GM23338 (cell line): ENCODE data around the gene CHD1. TPM values are rescaled to one million over a fixed set of nuclear protein-coding genes. Genes with fewer than 3 reads are reported as not detected.

Source experiments
- ATAC-seq: fragments of 200-7000 bp; cut with Tn5 transposase; 3 replicates; pipeline ENCODE4 v1.9.1; 2020
- DNase-seq: peaks from one replicate; pipeline ENCODE4 v3.0.0-alpha.2; 2015; ENCODE audit warnings: low spot score
- H2AFZ ChIP-seq: fragments of 200-600 bp; sonication (generic); 2 replicates; pipeline ENCODE4 v1.8.0; 2016; ENCODE audit warnings: antibody characterized with exemption, mild to moderate bottlenecking, moderate library complexity
- H3F3A ChIP-seq: fragments of 200-600 bp; sonication (generic); replicated peaks from 2 replicates; pipeline ENCODE4 v1.8.0; 2017; ENCODE audit warnings: antibody characterized with exemption, mixed run types, low read depth
- H3K27ac ChIP-seq: fragments of 200-600 bp; sonication (generic); 2 replicates; pipeline ENCODE4 v1.6.1; 2016; ENCODE audit warnings: low read depth
- H3K27me3 ChIP-seq: fragments of 200-600 bp; sonication (generic); 2 replicates; pipeline ENCODE4 v1.8.0; 2016; ENCODE audit warnings: mild to moderate bottlenecking, mixed run types, moderate library complexity; ENCODE audit not compliant: insufficient read depth
- H3K36me3 ChIP-seq: fragments of 200-600 bp; sonication (generic); 2 replicates; pipeline ENCODE4 v1.8.0; 2016; ENCODE audit warnings: mild to moderate bottlenecking; ENCODE audit not compliant: insufficient read depth
- H3K4me1 ChIP-seq: fragments of 200-600 bp; sonication (generic); 2 replicates; pipeline ENCODE4 v1.8.0; 2016; ENCODE audit warnings: mild to moderate bottlenecking, moderate library complexity; ENCODE audit not compliant: insufficient read depth
- H3K4me2 ChIP-seq: fragments of 200-600 bp; sonication (generic); 2 replicates; pipeline ENCODE4 v1.7.1; 2017; ENCODE audit warnings: mixed run types
- H3K4me3 ChIP-seq: fragments of 200-600 bp; sonication (generic); 2 replicates; pipeline ENCODE4 v1.6.1; 2016; ENCODE audit warnings: mixed run types
- H3K79me2 ChIP-seq: fragments of 200-600 bp; sonication (generic); replicated peaks from 2 replicates; pipeline ENCODE4 v1.8.0; 2017; ENCODE audit warnings: mild to moderate bottlenecking; ENCODE audit not compliant: insufficient read depth
- H3K9me2 ChIP-seq: fragments of 200-600 bp; sonication (generic); 2 replicates; pipeline ENCODE4 v1.8.0; 2017; ENCODE audit not compliant: insufficient read depth
- H4K20me1 ChIP-seq: fragments of 200-600 bp; sonication (generic); replicated peaks from 2 replicates; pipeline ENCODE4 v1.8.0; 2017; ENCODE audit warnings: mild to moderate bottlenecking; ENCODE audit not compliant: insufficient read depth
- H3K27ac Mint-ChIP-seq: 2 replicates; pipeline ENCODE4 v1.8.0; 2020; ENCODE audit warnings: inconsistent platforms, mild to moderate bottlenecking, moderate library complexity, mixed read lengths
- H3K27me3 Mint-ChIP-seq: 3 replicates; pipeline ENCODE4 v1.8.0; 2022; ENCODE audit warnings: low read depth, mild to moderate bottlenecking, moderate library complexity, mixed read lengths, inconsistent platforms; ENCODE audit not compliant: insufficient read depth, poor library complexity
- H3K36me3 Mint-ChIP-seq: 3 replicates; pipeline ENCODE4 v1.8.0; 2021; ENCODE audit warnings: low read depth, mild to moderate bottlenecking, inconsistent platforms, moderate library complexity, mixed read lengths
- H3K4me1 Mint-ChIP-seq: 3 replicates; pipeline ENCODE4 v1.8.0; 2020; ENCODE audit warnings: mild to moderate bottlenecking, inconsistent platforms, mixed read lengths
- H3K4me3 Mint-ChIP-seq: 3 replicates; pipeline ENCODE4 v1.8.0; 2021; ENCODE audit warnings: moderate library complexity, mild to moderate bottlenecking, inconsistent platforms, mixed read lengths
- H3K9me3 Mint-ChIP-seq: 3 replicates; pipeline ENCODE4 v1.8.0; 2020; ENCODE audit warnings: moderate library complexity, mild to moderate bottlenecking, inconsistent platforms, mixed read lengths
- CREB1 ChIP-seq: fragments of 250-450 bp; sonication (Bioruptor Pico); IDR thresholded peaks from 2 replicates; pipeline ENCODE4 v1.5.0; 2020; ENCODE audit warnings: low read depth, mild to moderate bottlenecking, moderate library complexity
- ETS1 ChIP-seq: IDR thresholded peaks from 2 replicates; pipeline ENCODE4 v1.6.1; 2016; ENCODE audit warnings: antibody characterized with exemption
- JUNB ChIP-seq: IDR thresholded peaks from one replicate; pipeline ENCODE4 v1.6.1; 2016; ENCODE audit warnings: antibody characterized with exemption; ENCODE audit not compliant: unreplicated experiment
- NANOG ChIP-seq: IDR thresholded peaks from 2 replicates; pipeline ENCODE4 v1.6.1; 2016; ENCODE audit warnings: antibody characterized with exemption, borderline replicate concordance
- POLR2AphosphoS5 ChIP-seq: IDR thresholded peaks from 2 replicates; pipeline ENCODE4 v1.6.1; 2016; ENCODE audit warnings: antibody characterized with exemption, low read depth
- STAT1 ChIP-seq: IDR thresholded peaks from one replicate; pipeline ENCODE4 v1.6.1; 2016; ENCODE audit warnings: antibody characterized with exemption; ENCODE audit not compliant: unreplicated experiment
- ZNF114 ChIP-seq: fragments of 250-450 bp; sonication (Bioruptor Pico); IDR thresholded peaks from 2 replicates; pipeline ENCODE4 v1.5.0; 2020; ENCODE audit warnings: mild to moderate bottlenecking, moderate library complexity
- ZNF331 ChIP-seq: fragments of 250-450 bp; sonication (Bioruptor Pico); IDR thresholded peaks from 2 replicates; pipeline ENCODE4 v1.5.0; 2020; ENCODE audit warnings: low read depth, mild to moderate bottlenecking, moderate library complexity
- polyA plus RNA-seq: library from polyadenylated mRNA; unstranded; fragments of >200 nt; fragmentation: Nextera tagmentation; extraction: Ambion mirVana; gene quantifications from 2 replicates; pipeline ENCODE4 v1.2.1, GENCODE V29; 2016
- total RNA-seq: library from RNA; depleted of rRNA; stranded (reverse); fragments of >200 nt; shearing (Covaris generic); gene quantifications from 2 replicates; pipeline ENCODE4 v1.2.3, GENCODE V29; 2014
- TF ChIP-seq, protein P1 (sequence below), 2 experiments: fragments of 200-600 bp in 1 of 2; sonication (generic) in 1 of 2; conservative IDR thresholded peaks; 2 replicates each; pipeline versions ENCODE4 v1.5.1 to v1.6.1; 2016 to 2017; ENCODE audit warnings: antibody characterized with exemption in 2 of 2, low read depth in 2 of 2, mild to moderate bottlenecking in 2 of 2, moderate library complexity in 1 of 2
- TF ChIP-seq, protein P2 (sequence below): IDR thresholded peaks from one replicate; pipeline ENCODE4 v1.6.1; 2018; ENCODE audit warnings: antibody characterized with exemption; ENCODE audit not compliant: unreplicated experiment

CHD1 gene
- total and polyA plus RNA-seq, 2 experiments from 2014 or later = 36.4 to 75.6 TPM

DNA sequence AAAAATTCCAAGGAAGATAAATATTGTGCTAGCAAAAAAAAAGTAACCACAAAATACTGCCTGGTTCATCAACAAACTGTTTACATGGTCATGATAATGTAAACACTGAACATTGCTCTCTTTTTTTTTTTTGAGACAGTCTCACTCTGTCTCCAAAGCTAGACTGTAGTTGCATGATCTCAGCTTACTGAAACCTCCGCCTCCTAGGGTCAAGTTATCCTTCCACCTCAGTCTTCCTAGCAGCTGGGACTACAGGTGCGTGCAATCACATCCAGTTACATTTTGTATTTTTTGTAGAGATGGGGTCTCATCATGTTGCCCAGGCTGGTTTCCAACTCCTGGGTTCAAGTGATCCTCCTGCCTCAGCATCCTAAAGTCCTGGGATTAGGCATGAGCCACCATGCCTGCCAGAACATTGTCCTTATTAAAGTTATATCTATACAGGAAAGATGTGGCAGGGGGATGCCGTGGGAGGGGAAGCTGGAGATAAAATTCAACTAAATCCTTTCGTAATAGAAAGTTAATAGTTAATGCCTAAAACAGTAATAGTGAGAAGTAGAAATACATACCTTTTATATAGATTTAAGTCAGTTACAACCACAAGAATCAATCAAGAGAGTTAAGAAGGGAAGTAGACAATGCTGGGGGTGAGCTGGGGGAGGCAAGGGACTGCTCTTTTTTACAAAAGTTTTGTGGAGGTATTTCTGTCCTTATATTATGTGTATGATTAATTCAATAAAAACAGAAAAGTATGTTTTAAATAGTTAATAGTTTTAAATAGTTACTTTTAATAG lies 103.0 kb downstream of the CHD1 start:
- Mint-ChIP-seq H3K36me3 (peaks cover 10% of the 10 kb centered on the region; the same call in 2 of the 3 replicates), H3K9me3 (peaks cover 21% of the 10 kb centered on the region), H3K4me3 (no peak overlapping the region), H3K4me1 (no peaks in the 10 kb centered on the region), H3K27ac (no peak overlapping the region), H3K27me3 (peaks cover 2% of the 10 kb centered on the region)
- no peak overlapping the region for H2AFZ ChIP-seq
- no peaks in the 10 kb centered on the region for H3K27me3 ChIP-seq
- no peak overlapping the region for H3K4me2 ChIP-seq
- H3F3A ChIP-seq = no peaks in the 10 kb centered on the region
- TF ChIP-seq ZNF114 (CRISPR knock-in tag) = no peak
- no peak for TF ChIP-seq ZNF331 (CRISPR knock-in tag)
- no peak for TF ChIP-seq CREB1 (CRISPR knock-in tag)
- TF ChIP-seq, protein P1, sequence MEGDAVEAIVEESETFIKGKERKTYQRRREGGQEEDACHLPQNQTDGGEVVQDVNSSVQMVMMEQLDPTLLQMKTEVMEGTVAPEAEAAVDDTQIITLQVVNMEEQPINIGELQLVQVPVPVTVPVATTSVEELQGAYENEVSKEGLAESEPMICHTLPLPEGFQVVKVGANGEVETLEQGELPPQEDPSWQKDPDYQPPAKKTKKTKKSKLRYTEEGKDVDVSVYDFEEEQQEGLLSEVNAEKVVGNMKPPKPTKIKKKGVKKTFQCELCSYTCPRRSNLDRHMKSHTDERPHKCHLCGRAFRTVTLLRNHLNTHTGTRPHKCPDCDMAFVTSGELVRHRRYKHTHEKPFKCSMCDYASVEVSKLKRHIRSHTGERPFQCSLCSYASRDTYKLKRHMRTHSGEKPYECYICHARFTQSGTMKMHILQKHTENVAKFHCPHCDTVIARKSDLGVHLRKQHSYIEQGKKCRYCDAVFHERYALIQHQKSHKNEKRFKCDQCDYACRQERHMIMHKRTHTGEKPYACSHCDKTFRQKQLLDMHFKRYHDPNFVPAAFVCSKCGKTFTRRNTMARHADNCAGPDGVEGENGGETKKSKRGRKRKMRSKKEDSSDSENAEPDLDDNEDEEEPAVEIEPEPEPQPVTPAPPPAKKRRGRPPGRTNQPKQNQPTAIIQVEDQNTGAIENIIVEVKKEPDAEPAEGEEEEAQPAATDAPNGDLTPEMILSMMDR (conservative IDR thresholded peaks at IDR 0.05; ENCODE audit: low read depth in 2 of 2) = no peak
- no peak for TF ChIP-seq POLR2AphosphoS5
- no peak for TF ChIP-seq JUNB
- no peak for TF ChIP-seq NANOG
- no peak for TF ChIP-seq STAT1
- TF ChIP-seq ETS1 = no peak
- TF ChIP-seq, protein P2, sequence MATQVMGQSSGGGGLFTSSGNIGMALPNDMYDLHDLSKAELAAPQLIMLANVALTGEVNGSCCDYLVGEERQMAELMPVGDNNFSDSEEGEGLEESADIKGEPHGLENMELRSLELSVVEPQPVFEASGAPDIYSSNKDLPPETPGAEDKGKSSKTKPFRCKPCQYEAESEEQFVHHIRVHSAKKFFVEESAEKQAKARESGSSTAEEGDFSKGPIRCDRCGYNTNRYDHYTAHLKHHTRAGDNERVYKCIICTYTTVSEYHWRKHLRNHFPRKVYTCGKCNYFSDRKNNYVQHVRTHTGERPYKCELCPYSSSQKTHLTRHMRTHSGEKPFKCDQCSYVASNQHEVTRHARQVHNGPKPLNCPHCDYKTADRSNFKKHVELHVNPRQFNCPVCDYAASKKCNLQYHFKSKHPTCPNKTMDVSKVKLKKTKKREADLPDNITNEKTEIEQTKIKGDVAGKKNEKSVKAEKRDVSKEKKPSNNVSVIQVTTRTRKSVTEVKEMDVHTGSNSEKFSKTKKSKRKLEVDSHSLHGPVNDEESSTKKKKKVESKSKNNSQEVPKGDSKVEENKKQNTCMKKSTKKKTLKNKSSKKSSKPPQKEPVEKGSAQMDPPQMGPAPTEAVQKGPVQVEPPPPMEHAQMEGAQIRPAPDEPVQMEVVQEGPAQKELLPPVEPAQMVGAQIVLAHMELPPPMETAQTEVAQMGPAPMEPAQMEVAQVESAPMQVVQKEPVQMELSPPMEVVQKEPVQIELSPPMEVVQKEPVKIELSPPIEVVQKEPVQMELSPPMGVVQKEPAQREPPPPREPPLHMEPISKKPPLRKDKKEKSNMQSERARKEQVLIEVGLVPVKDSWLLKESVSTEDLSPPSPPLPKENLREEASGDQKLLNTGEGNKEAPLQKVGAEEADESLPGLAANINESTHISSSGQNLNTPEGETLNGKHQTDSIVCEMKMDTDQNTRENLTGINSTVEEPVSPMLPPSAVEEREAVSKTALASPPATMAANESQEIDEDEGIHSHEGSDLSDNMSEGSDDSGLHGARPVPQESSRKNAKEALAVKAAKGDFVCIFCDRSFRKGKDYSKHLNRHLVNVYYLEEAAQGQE = no peak
- no peaks in the 10 kb centered on the region for H3K36me3 ChIP-seq
- no peaks in the 10 kb centered on the region for H3K4me1 ChIP-seq
- H3K79me2 ChIP-seq = no peaks in the 10 kb centered on the region
- no peaks in the 10 kb centered on the region for H3K9me2 ChIP-seq
- ATAC-seq (no peak), DNase-seq (no peak)
- no peak overlapping the region for H3K27ac ChIP-seq
- no peak overlapping the region for H3K4me3 ChIP-seq
- no peaks in the 10 kb centered on the region for H4K20me1 ChIP-seq
